GM11168 (cell line): ENCODE measurements around the gene PROZ.
"Not testable (repeated sequence)": the region's sequence is repeated elsewhere in the genome, so short reads cannot be mapped to it uniquely, and the experiment has no call there.

ENCODE experiments used
- in situ Hi-C: fragments of 300-500 bp; cut with MboI; formaldehyde crosslinking; loops from one replicate; pipeline ENCODE4 v1.12.0; 2022; ENCODE audit warnings: low sequenced_read_pairs; ENCODE audit not compliant: unreplicated experiment

PROZ gene

DNA sequence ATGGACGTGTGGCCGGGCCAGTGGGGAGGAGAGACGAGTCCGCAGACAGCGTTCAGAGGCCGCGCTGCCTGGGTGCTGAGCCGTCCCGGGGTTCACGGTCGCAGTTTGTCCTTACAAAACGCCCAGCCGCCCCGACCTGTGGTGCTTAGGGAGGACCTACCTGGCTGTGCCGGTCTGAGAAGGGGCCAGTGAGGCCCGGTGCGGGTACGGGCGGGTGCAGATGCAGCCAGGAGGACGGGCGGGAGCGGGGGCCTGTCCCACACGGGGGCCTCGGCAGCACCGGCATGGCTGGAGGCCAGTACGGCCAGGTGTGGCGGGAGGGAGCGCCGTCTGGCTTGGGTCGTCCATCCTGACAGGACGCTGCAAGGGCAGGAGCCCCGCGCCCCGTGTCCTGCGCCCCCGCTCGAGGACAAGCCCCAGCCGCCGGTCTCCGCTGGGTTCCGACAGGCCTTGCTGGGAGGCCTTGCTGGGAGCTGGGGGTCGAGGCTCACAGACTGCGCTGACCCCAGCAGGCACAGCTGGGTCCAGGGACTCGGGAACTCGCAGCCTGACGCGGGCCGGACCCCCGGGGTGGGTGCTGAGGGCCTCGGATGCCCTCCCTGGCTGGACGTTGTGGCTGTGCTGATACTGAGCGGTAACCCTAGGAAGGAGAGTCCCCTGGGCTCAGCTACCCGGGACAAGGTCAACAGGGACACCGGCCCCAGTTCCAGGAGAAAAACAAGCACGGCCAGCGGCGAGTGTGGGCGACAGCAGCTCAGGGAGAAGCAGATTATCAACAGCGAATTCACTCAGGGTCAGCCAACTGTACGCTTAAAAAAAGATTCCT lies 5.3 kb upstream of the PROZ start:
- in situ Hi-C loops: no loop called here

DNA sequence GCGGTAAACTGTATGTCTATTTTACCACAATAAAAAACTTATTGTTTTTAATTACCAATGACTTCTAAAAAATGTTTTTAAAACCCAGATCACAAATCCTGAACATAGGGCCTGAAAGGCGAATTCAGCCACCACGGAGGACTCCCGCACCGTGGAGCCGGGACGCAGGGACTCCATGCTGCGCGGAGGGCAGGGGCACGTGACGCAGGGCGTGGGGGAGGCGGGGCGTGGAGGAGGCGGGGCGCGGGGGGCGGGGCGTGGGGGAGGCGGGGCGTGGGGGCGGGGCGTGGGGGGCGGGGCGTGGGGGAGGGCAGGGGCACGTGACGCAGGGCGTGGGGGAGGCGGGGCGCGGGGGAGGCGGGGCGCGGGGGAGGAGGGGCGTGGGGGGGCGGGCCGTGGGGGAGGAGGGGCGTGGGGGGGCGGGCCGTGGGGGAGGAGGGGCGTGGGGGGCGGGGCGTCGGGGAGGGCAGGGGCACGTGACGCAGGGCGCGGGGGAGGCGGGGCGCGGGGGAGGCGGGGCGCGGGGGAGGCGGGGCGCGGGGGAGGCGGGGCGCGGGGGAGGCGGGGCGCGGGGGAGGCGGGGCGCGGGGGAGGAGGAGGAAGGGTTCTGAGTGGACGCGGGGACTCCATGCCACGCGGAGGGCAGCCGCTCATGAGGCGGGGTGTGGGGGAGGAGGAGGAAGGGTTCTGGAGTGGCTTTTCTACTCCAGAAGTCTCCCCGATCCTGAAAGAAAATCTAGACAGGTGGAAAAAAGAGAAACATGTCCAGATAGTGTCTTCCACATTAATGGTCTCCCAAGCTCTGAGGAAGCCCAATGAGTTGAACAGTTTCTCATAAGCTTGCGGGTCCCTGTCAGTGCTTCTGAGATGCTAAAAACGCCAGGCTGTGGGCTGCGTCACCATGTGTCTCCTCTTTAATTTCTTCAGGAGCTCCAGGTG lies 4.4 kb upstream of the PROZ start:
- in situ Hi-C loops: no loop called here

DNA sequence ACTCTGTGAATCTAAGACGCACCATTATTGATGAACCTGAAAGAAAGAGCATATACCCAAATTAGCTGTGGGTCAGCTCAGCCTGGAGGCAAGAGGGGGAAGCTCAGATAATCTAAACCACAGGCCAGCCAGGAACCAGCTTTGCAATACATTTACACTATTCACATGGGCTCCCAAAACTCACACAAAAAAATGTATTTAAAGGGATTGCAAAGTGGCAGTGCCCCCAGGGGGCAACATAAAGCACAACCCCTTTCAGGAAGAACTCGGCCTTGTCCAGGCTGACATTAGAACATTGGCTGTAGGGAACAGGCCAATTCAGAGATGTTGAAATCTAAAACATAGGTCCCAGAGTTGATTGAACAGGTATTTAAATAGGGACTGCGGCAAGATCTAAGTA lies 3.2 kb upstream of the PROZ start:
- in situ Hi-C loops: no loop called here

DNA sequence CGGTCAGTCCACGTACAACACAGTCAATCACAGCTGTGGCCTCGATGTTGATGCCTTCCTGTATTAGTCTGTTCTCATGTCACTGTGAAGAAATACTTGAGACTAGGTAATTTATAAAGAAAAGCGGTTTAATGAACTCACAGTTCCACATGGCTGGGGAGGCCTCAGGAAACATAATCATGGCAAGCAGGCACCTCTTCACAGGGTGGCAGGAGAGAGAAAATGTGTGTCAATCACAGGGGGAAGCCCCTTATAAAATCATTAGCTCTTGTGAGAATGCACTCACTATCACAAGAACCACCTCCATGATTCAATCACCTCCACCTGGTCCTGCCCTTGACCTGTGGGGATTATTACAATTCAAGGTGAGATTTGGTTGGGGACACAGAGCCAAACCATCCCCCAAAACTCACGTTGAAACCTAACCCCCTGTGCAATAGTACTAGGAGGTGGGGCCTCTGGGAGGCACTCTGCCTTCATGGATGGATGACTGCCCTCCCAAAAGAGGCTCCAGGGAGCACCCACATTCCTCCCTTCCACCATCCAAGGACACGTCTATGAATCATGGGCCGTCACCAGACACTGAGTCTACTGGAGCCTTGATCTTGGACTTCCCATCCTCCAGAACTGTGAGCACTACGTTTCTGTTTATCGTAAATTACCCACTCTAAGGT lies 2.3 kb upstream of the PROZ start:
- in situ Hi-C loops: no loop called here

DNA sequence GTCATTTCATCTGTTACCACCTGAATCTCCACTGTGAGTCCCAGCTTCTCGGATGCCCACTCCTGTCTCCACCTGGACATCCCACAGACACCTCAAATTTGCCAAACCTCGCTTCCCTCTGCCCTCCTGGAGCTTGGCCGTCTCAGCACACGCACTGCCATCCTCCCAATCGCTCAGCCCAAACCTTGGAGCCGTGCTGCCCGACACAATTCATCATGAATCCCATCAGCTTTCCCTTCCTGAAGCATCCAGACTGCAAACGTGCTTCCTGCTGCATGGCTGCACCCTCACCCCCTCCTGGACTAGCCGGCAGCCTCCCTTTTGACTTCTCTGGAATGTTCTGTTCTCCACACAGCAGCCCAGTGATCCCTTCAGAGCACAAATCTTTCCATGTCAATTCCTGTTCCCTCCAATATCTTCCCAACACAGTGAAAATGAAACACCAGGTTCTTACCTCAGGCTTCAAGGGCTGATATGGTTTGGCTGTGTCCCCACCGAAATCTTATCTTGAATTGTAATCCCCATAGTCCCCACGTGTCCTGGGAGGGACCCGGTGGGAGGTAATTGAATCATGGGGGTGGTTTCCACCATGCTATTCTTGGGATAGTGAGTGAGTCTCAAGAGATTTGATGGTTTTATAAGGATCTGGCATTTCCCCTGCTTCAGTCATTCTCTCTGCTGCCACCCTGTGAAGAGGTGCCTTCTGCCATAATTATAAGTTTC lies 1.1 kb upstream of the PROZ start:
- in situ Hi-C loops: no loop called here

DNA sequence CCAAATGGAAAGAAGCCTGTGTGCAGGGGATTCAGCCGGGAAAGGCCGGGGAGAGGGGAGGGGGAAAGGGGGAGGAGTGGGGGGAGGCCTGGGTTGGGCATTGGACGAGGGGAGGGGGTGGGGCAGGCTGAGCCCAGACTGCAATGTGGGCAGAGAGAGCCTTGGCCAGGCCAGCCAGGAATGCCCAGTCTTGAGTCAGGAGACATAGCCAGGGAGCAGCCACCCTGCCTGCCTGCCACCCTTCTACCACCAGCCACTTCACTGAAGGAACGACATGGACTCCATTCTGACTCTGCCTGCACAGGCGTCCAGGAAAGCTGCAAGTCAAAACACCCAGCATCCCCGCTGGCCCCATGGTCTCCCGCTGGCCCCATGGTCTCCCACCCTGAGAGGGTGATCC lies 498 bp downstream of the PROZ start:
- in situ Hi-C loops: no loop called here

DNA sequence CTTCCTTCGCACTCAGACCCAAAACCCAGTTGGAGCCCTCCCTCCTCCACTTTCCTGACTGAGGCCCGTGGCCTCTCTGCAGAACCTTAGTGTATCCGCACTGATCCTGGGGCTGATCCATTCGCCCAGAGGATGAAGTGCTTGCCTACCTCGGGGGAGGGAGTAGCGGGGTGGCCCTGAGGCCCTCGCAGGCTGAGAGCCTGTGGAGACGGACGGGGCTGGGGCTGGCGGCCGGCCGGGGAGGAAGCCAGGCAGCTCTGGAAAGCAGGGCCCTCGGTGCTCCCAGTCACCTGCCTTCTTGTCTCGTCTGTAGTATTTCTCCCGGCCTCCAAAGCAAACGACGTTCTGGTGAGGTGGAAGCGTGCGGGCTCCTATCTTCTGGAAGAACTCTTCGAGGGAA lies 1.3 kb downstream of the PROZ start:
- in situ Hi-C loops: no loop called here

DNA sequence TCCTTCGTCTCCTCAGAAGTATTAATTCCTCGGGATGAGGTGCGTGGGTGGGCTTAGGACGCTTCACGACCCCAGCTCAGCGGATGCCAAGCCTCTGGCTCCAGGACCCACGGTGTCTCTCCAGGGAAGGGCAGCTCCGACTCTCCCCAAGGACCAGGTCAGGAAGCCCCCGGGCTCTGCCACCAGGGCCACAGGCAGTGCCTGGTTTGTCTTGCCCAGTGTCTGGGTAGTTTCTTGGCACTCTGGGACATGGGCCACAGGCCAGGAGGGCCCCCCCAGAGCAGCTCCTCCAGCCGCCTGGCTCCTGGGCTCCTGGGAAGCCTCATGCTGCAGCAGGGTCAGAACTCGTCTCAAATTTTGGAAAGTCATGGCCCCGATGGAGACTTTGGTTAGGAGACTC lies 2.5 kb downstream of the PROZ start:
- in situ Hi-C loops: no loop called here

DNA sequence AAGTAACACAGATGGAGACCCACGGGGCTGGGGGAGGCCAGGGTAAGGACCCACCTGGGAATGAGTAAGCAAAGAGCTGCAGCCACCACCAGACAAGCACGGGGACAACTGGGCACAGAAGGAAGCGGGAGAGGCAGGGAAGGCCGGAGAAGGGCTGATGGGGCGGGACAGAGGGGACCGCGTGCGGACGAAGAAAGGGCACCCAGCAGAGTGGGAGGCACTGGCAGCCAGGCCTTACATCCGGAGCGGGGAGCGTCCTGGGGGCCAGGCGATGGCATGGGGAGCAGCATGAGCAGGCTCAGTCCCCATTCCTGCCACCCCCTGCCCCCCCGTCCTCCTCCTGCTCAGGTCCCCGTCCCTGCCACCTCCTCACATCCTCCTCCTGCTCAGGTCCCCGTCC lies 3.0 kb downstream of the PROZ start:
- in situ Hi-C loops: no loop called here

DNA sequence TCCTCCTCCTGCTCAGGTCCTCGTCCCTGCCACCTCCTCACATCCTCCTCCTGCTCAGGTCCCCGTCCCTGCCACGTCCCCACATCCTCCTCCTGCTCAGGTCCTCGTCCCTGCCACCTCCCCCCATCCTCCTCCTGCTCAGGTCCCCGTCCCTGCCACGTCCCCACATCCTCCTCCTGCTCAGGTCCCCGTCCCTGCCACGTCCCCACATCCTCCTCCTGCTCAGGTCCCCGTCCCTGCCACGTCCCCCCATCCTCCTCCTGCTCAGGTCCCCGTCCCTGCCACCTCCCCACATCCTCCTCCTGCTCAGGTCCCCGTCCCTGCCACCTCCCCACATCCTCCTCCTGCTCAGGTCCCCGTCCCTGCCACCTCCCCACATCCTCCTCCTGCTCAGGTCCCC lies 3.5 kb downstream of the PROZ start:
- in situ Hi-C loops: not testable (repeated sequence)

DNA sequence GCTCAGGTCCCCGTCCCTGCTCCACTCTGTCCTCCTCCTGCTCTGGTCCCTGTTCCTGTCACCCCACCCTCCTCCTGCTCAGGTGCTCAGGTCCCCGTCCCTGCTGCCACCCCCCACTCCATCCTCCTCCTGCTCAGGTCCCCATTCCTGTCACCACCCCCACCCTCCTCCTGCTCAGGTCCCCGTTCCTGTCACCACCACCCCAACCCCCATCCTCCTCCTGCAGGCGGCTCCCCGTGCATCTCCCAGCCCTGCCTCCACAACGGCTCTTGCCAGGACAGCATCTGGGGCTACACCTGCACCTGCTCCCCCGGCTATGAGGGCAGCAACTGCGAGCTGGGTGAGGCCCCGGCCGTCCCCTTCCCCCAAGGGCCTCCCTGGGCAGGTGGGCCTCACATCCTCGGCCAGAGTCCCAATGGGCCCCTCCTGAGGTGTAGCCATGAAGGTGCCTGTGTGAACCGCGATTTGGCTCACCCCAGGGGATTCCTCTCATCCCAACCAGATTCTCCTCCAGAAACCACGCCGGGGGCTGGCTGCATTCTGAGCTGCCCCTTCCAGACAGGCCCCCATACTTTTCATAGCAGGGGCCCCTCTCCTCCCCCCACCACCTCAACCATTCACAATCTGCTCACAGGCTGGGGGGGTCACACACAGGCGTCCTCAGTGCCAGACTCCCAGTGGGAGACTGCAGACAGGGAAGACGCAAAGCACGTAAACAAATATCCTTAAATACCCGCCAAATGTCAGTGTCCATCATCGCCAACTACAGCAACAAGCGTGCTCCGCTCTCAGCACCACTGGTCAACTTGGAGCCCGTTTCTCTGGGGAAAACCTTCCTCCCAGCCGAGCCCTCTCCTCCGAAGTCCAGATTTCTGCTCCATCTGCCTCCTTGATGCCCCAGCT lies 4.6 kb downstream of the PROZ start:
- in situ Hi-C loops: no loop called here

DNA sequence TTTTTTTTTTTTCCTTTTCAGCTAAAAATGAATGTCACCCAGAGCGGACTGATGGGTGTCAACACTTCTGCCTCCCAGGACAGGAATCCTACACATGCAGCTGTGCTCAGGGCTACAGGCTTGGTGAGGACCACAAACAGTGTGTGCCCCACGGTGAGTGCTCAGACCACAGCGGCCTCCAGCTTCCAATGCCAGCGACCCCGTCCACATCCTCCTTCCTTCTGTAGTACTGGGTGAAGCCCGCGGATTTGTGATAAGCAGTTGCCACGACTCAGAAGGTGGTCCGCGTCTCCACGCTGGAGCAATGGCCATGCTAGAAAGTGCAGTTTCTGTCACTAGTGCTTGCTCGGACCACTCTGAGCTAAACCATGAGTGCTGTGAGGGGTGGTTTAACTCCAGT lies 6.0 kb downstream of the PROZ start:
- in situ Hi-C loops: no loop called here

DNA sequence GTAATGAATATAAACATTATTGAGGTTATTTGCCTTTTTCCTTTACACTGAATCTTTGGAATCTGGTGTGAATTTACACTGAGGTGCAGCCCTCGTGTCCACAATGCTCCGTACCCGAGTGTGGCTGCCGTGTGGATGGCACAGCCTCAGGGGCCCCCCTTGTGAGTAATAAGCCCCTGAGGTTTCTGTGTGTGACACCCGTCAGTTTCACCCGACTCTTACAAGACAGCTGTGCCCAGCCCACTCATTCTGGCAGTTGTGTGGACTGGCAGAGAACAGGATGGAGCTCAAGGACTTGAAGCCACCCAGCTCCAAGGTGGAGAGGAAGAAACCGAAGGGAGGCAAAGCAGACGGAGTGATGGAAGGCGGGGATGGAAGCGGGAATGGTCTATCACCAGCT lies 7.8 kb downstream of the PROZ start:
- in situ Hi-C loops: no loop called here

DNA sequence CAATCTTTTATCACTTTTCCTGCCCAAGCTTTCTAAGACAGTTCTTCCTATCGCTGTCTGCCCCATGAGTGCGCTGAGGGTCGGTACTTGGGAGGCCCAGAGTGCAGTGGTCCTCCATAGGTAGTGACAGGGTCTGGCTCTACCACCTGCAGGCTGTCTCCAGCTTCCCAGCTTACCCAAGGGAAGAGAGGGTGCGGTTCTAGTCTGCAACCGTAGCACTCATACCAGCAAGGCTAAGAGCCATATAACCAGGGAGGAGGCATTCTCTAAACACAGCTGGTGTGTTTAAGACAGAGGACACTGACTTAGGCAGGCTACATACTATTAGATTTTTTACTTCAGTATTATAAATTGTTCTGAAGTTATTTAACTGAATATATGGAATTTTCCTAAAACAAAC lies 8.2 kb downstream of the PROZ start:
- in situ Hi-C loops: no loop called here

DNA sequence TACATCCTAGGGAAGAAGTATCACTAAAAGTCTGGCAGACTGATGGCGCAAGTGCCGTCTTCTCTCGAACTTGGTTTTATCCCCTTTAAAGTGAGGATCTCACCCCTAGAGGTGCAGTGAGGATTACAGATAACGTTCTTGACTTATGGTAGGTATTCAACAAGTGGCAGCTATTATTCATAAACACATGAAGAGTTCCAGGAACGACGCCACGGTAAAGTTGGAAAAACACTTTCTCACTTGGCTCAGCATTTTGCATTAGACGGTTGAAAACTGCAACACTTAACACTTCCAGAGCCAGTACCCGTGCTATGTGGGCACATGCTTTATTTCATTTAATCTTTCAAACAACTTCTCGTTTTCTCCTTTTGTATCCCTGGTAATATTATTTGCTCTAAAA lies 8.7 kb downstream of the PROZ start:
- in situ Hi-C loops: no loop called here

DNA sequence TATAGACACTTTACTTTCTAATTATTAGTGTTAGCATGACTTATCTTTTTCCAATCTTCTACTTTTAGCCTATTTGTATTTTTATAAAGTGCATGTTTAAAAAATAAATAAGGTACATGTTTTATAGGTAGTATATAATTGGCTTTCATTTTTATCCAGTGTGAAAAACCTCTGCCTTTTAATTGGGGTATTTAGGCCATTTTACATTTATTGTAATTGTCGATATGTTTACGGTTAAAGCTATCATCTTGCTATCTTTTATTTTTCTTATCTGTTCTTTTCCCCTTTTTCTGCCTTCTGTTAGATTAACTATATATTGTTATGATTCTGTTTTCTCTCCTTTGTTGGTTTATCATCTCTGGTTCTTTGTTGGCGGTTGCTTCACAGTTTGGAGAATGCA lies 9.1 kb downstream of the PROZ start:
- in situ Hi-C loops: no loop called here

DNA sequence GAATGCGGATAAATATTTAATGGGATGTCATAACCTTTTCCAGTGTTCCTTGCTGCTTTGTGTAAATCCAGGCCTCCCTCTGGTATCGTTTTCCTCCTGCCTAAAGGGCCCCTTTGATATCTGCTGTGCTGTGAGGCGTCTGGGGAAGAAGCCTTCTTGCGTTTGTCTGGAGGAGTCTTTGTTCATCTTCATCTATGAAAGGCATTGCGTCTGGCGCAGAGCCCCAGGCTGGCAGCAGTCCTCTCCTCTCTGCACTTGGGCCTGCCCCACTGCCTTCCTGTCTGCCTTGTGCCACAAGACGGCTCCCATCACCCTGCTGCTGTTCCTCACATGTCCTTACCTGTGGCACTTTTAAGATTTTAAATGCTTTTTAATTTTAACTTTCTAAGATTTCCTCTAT lies 9.8 kb downstream of the PROZ start:
- in situ Hi-C loops: no loop called here

DNA sequence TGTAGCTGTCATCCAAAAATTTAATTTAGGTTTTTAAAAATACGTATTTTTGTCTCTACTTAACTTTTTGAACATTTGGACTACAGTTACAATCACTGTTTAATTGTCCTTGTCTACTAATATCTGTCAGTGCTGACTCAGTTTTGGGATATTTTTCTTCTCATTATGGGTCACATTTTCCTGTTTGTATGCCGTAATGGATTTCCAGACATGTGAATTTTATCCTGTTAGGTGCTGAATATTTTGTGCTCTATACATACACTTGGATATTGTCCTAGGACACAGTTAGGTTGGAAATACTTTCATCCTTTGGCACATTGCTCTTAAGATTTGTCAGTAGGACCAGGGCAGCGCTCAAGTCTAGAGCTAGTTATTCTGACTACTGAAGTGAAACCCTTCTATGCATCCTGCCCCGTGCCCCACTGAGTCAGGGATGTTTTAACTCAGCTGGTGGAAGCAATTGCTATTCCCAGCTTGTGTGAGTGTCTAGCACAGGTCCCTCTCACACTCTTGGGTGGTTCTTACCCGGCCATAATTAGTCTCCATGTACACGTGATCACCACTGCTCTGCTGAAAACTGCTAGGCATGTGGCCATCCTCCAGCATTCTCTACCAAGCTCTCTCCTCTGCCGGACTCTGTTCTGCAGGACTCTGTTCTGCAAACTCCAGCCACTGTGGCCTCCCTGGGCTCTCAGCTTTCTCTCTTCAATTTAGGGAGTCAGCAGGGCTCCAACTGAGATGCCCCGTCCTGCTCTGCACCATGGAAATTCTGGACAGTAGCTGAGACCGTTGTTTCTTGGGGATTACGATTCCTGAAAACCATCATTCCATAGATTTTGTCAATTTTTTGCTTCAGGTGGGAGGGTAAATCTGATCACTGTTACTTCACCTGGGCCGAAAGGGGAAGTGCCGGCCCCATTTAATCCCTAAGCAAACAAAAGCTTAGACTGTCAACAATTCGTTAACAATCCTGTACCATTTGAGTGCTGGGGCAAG lies 11.1 kb downstream of the PROZ start:
- in situ Hi-C loops: no loop called here
